Measurements from ENCODE around the gene TMEM163. TPM values are rescaled to one million over a fixed set of nuclear protein-coding genes. Genes with fewer than 3 reads are reported as not detected.

The TMEM163 gene
- total and polyA plus RNA-seq, 8 donors, result 0.58 to 16.7 (median 3.2) TPM; not detected in 1

- WGBS, 5 donors, result 27 to 49% (median 34%) methylated on average over 5 to 8 of the region's 8 CpGs
- intact Hi-C loops (cut with DNase I; ENCODE audit: low total_unique reads), result loop anchor here (5.0 kb wide), 1 partner anchor 295 kb away; no protein-coding TSS in a partner anchor
- H3K4me1 ChIP-seq, result peaks cover 11 to 62% (median 31%) of the 10 kb centered on the region in 4 donors
- no peaks in the 10 kb centered on the region for H3K27me3 ChIP-seq
- H3K36me3 ChIP-seq, result peaks cover 0 to 20% (median 14%) of the 10 kb centered on the region in 4 donors
- TF ChIP-seq EP300 (IDR thresholded peaks at IDR 0.05), result no peak
- TF ChIP-seq CTCF (IDR thresholded peaks at IDR 0.05), result peak in 5 of 7 experiments; percentile 45 to 75 (median 62)
- no peak for TF ChIP-seq POLR2A (IDR thresholded peaks at IDR 0.05)
- peak in 1 of 3 donors; percentile 79 for TF ChIP-seq POLR2AphosphoS5 (IDR thresholded peaks at IDR 0.05)
- no peak overlapping the region for H3K4me3 ChIP-seq
- no peaks in the 10 kb centered on the region for H3K9me3 ChIP-seq
- DNase-seq, result peak; percentile 67 to 94
- H3K27ac ChIP-seq, result peak overlapping the region in 4 of 5 donors; percentile 5 to 59 (median 50)
Observed at GRCh38 chr2:134411828-134412638, 306.8 kb downstream of the TMEM163 start.

GRCh38 chr2:134411279-134411827 is 307.4 kb downstream of the TMEM163 start:
- Histone ChIP-seq H3K27ac (peak overlapping the region in 4 of 5 donors; percentile 5 to 59 (median 50)), H3K36me3 (peaks cover 0 to 20% (median 16%) of the 10 kb centered on the region in 4 donors), H3K9me3 (no peaks in the 10 kb centered on the region), H3K4me1 (peaks cover 11 to 68% (median 31%) of the 10 kb centered on the region in 4 donors), H3K27me3 (no peaks in the 10 kb centered on the region), H3K4me3 (no peak overlapping the region)
- DNase-seq, result peak in 1 of 2 donors; percentile 41
- intact Hi-C loops (cut with DNase I; ENCODE audit: low total_unique reads), result loop anchor here (5.0 kb wide), 1 partner anchor 294 kb away; no protein-coding TSS in a partner anchor
- no peak for TF ChIP-seq EP300 (IDR thresholded peaks at IDR 0.05)
- 57 to 70% (median 64%) methylated on average over 6 of the region's 6 CpGs for WGBS, 5 donors

GRCh38 chr2:134410831-134411231 is 308.0 kb downstream of the TMEM163 start:
- Histone ChIP-seq H3K4me3 (no peak overlapping the region), H3K27me3 (no peaks in the 10 kb centered on the region), H3K27ac (peak overlapping the region in 3 of 5 donors; percentile 47 to 59 (median 52)), H3K36me3 (peaks cover 0 to 20% (median 18%) of the 10 kb centered on the region in 4 donors), H3K4me1 (peaks cover 11 to 73% (median 33%) of the 10 kb centered on the region in 4 donors), H3K9me3 (no peaks in the 10 kb centered on the region)
- TF ChIP-seq EP300 (IDR thresholded peaks at IDR 0.05) (no peak), POLR2A (IDR thresholded peaks at IDR 0.05) (no peak), CTCF (IDR thresholded peaks at IDR 0.05) (no peak), POLR2AphosphoS5 (IDR thresholded peaks at IDR 0.05) (no peak)
- no peak for DNase-seq
- 37 to 43% (median 41%) methylated on average over 5 of the region's 5 CpGs for WGBS, 5 donors
- intact Hi-C loops (cut with DNase I; ENCODE audit: low total_unique reads), result loop anchor here (5.0 kb wide), 1 partner anchor 294 kb away; no protein-coding TSS in a partner anchor

- TF ChIP-seq CTCF (IDR thresholded peaks at IDR 0.05), result no peak
- TF ChIP-seq EP300 (IDR thresholded peaks at IDR 0.05), result no peak
- no peak for TF ChIP-seq POLR2AphosphoS5 (IDR thresholded peaks at IDR 0.05)
- TF ChIP-seq POLR2A (IDR thresholded peaks at IDR 0.05), result no peak
- H3K4me3 ChIP-seq, result no peak overlapping the region
- intact Hi-C loops (cut with DNase I; ENCODE audit: low total_unique reads), result loop anchor here (5.0 kb wide), 1 partner anchor 293 kb away; no protein-coding TSS in a partner anchor
- no peaks in the 10 kb centered on the region for H3K9me3 ChIP-seq
- no peak for DNase-seq
- H3K27ac ChIP-seq, result peak overlapping the region in 1 of 5 donors; percentile 1
- whole genome bisulfite sequencing, 5 donors, result 30 to 63% (median 50%) methylated on average over 2 of the region's 2 CpGs
- no peaks in the 10 kb centered on the region for H3K27me3 ChIP-seq
- peaks cover 0 to 29% (median 19%) of the 10 kb centered on the region in 4 donors for H3K36me3 ChIP-seq
- H3K4me1 ChIP-seq, result peaks cover 11 to 78% (median 33%) of the 10 kb centered on the region in 4 donors
Observed at GRCh38 chr2:134410006-134410405, 308.8 kb downstream of the TMEM163 start.

Measured in stomach (tissue), 9 donors.